ENCODE results near the gene ALG14. TPM values are rescaled to one million over a fixed set of nuclear protein-coding genes. Genes with fewer than 3 reads are reported as not detected.

Gene ALG14
- total RNA-seq, 2 experiments from 2014 or later: 2.5 to 2.9 TPM

DNA sequence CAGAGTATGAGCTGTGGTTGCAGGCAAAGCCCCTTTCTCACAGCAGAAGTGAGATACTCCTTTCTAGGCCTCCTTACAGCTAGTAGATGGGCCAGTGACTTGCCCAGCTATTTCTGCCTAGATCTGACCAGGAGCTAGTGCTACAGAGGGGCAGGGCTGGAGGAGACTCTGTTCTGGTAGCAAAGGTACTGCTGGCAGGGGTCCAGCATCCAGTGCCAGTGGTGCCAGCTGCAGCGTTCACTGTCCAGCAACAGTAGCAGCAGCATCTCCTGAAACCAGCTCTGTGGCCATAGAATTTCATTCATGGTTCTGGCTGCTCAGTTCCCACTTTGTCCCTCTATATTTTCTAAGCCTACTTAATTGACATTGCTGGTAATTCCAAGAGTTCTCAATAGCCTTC is 83.4 kb downstream of the ALG14 start:
- intact Hi-C loops (cut with micrococcal nuclease): no loop called here
- Mint-ChIP-seq H3K36me3 (ENCODE audit: low read depth) (no peaks in the 10 kb centered on the region), H3K4me3 (no peak overlapping the region), H3K4me1 (ENCODE audit: low read depth) (peaks cover 5% of the 10 kb centered on the region), H3K27me3 (no peaks in the 10 kb centered on the region), H3K9me3 (no peaks in the 10 kb centered on the region), H3K27ac (no peak overlapping the region)
- ATAC-seq: no peak
- no peak for DNase-seq
- POLR2A ChIA-PET: no interaction called here
- CTCF ChIA-PET: interaction anchor here (1.2 to 1.7 kb wide), 2 partner anchors 9 to 135 kb away, joined by 4 to 6 read pairs; no protein-coding TSS in a partner anchor
- no peak for TF ChIP-seq CTCF (IDR thresholded peaks at IDR 0.05)

DNA sequence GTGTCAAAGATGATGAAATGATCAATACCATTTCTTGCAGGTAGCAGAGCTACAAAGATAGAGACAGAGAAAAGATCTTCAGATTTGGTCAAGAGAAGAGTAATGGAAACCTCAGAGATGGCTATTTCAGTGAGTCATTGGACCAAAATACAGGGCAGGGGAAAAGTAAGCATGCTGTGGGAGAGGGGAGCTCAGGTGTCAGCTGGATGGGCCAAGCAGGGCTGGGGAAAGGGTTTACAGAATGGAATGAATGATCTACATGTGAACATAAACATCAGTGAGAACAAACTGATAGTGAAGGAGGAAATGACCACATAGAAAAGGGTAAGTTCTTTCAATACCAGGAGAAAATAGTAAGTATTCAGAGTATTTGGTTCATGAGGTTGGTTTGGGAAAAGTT is 84.4 kb downstream of the ALG14 start:
- DNase-seq (no peak), ATAC-seq (no peak)
- intact Hi-C loops (cut with micrococcal nuclease): no loop called here
- Mint-ChIP-seq H3K4me3 (no peak overlapping the region), H3K4me1 (ENCODE audit: low read depth) (no peaks in the 10 kb centered on the region), H3K27me3 (no peaks in the 10 kb centered on the region), H3K27ac (no peak overlapping the region), H3K9me3 (no peaks in the 10 kb centered on the region), H3K36me3 (ENCODE audit: low read depth) (no peaks in the 10 kb centered on the region)
- TF ChIP-seq CTCF (IDR thresholded peaks at IDR 0.05): no peak
- ChIA-PET CTCF (interaction anchor here (1.2 to 1.7 kb wide), 3 partner anchors 10 to 134 kb away, joined by 4 to 6 read pairs (median 4); no protein-coding TSS in a partner anchor), POLR2A (no interaction called here)

DNA sequence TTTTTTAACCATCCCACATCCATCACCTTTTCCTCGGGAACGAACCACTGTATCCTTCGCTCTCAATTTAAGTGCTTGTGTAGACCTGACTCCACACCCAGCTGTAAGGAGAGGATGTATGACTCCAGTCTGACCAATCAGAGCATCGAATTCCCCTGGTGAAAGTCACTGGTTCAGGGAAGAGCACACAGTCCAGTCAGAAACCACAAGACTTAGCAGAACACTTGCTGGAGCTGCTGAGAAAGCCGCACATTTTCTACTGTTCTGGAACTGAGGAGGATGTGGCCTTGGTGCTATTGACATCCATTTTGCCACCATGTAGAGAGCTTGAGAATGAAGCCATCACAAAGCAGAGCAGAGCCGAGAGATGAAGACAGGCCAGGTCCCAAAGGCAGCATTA is 86.0 kb downstream of the ALG14 start:
- Mint-ChIP-seq H3K27me3 (no peaks in the 10 kb centered on the region), H3K4me1 (ENCODE audit: low read depth) (no peaks in the 10 kb centered on the region), H3K4me3 (no peak overlapping the region), H3K36me3 (ENCODE audit: low read depth) (no peaks in the 10 kb centered on the region), H3K27ac (no peak overlapping the region), H3K9me3 (no peaks in the 10 kb centered on the region)
- intact Hi-C loops (cut with micrococcal nuclease): no loop called here
- no peak for ATAC-seq
- ChIA-PET CTCF (interaction anchor here (1.1 kb wide), 1 partner anchor 132 kb away, joined by 3 read pairs; no protein-coding TSS in a partner anchor), POLR2A (no interaction called here)
- no peak for DNase-seq
- no peak for TF ChIP-seq CTCF (IDR thresholded peaks at IDR 0.05)

- H3K9me3 Mint-ChIP-seq: no peaks in the 10 kb centered on the region
- H3K27ac Mint-ChIP-seq: no peak overlapping the region
- no peaks in the 10 kb centered on the region for H3K36me3 Mint-ChIP-seq (ENCODE audit: low read depth)
- ChIA-PET POLR2A (no interaction called here), CTCF (no interaction called here)
- intact Hi-C loops (cut with micrococcal nuclease): no loop called here
- no peak for ATAC-seq
- no peak overlapping the region for H3K4me3 Mint-ChIP-seq
- peaks cover 6% of the 10 kb centered on the region for H3K4me1 Mint-ChIP-seq (ENCODE audit: low read depth)
- no peak for TF ChIP-seq CTCF (IDR thresholded peaks at IDR 0.05)
- no peaks in the 10 kb centered on the region for H3K27me3 Mint-ChIP-seq
- no peak for DNase-seq
These were observed 89.5 kb downstream of the ALG14 start for GRCh38 chr1:94983171-94983739.

DNA sequence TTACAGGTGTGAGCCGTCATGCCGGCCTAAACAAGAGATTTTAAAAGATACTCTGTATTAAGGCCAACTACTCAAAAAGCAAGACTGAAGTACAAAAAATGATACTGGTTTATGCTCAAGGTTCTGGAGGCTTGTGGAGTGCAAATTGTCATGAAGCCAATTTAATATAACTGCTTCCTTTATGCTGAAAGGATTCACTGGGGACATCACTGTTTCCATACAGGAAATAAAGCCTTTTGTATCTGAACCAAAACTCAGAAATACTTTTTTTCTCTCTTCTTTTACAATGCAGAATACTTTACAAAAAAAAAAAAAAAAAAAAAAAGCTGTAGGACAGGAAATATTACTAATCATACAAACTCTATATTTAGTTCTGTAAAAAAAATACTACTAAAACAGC is 90.4 kb downstream of the ALG14 start:
- H3K4me1 Mint-ChIP-seq (ENCODE audit: low read depth): peaks cover 6% of the 10 kb centered on the region
- ChIA-PET CTCF (no interaction called here), POLR2A (no interaction called here)
- no peaks in the 10 kb centered on the region for H3K27me3 Mint-ChIP-seq
- intact Hi-C loops (cut with micrococcal nuclease): no loop called here
- no peak for TF ChIP-seq CTCF (IDR thresholded peaks at IDR 0.05)
- no peaks in the 10 kb centered on the region for H3K9me3 Mint-ChIP-seq
- H3K36me3 Mint-ChIP-seq (ENCODE audit: low read depth): no peaks in the 10 kb centered on the region
- H3K27ac Mint-ChIP-seq: no peak overlapping the region
- DNase-seq: no peak
- ATAC-seq: no peak
- no peak overlapping the region for H3K4me3 Mint-ChIP-seq
